Activated CD4-positive, alpha-beta T cell treated with anti-CD3 and anti-CD28 coated beads, Interleukin-2, Interleukin-4, amounts not matched to agents 100 ng/mL and 50 ng/mL, durations not matched to agents 16 hours and 8 hours (primary cell): Measurements from ENCODE around the gene GGA3.
"Not testable (repeated sequence)": the region's sequence is repeated elsewhere in the genome, so short reads cannot be mapped to it uniquely, and the experiment has no call there.

Experiments
- DNase-seq: peaks from one replicate; pipeline ENCODE4 v3.0.0-alpha.2; 2020; ENCODE audit warnings: low spot score

GGA3 gene, protein sequence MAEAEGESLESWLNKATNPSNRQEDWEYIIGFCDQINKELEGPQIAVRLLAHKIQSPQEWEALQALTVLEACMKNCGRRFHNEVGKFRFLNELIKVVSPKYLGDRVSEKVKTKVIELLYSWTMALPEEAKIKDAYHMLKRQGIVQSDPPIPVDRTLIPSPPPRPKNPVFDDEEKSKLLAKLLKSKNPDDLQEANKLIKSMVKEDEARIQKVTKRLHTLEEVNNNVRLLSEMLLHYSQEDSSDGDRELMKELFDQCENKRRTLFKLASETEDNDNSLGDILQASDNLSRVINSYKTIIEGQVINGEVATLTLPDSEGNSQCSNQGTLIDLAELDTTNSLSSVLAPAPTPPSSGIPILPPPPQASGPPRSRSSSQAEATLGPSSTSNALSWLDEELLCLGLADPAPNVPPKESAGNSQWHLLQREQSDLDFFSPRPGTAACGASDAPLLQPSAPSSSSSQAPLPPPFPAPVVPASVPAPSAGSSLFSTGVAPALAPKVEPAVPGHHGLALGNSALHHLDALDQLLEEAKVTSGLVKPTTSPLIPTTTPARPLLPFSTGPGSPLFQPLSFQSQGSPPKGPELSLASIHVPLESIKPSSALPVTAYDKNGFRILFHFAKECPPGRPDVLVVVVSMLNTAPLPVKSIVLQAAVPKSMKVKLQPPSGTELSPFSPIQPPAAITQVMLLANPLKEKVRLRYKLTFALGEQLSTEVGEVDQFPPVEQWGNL

DNA sequence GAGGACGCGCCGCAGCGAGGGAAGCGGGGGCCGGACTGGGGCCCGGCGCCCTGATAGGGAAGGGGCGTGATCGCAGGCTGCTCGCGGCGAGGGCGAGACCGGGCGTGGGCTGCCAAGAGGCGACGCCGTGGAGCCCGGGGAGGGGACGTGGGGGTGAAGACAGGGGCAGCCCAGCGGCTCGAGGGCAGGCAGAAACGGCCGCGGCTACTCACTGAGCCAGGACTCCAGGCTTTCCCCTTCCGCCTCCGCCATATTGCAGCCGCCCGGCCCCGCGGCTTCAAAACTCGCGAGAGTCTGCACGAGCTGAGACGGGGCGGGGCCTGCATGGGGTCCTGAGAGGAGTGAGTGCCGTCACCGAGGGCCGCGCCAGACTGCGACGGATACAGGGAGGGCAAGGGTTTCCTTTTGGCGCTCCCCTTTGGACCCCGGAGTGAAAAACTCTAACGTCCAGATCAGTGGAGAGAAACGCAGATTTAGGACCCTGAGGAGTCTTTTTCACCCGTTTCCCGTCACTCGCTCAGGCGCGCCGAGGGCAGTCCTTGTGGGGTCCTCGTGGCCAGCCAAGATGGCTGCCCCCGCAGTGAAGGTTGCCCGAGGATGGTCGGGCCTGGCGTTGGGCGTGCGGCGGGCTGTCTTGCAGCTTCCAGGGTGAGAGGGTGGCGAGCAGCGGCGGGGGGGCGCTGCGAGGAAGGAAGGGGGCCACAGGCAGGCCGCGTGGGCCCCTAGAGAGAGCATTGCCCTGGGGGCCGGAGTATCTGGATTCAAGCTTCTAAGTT, at the start of gene GGA3, which contains the start of gene MRPS7:
TSS of gene GGA3 (minus strand) at position 271 of the 776 bp plus-strand sequence. CDS start at position 252, 19 bp downstream.
TSS of gene MRPS7 (plus strand) at position 544 of the 776 bp plus-strand sequence. CDS start at position 566, 22 bp downstream.
- peak; percentile 96 for DNase-seq

DNA sequence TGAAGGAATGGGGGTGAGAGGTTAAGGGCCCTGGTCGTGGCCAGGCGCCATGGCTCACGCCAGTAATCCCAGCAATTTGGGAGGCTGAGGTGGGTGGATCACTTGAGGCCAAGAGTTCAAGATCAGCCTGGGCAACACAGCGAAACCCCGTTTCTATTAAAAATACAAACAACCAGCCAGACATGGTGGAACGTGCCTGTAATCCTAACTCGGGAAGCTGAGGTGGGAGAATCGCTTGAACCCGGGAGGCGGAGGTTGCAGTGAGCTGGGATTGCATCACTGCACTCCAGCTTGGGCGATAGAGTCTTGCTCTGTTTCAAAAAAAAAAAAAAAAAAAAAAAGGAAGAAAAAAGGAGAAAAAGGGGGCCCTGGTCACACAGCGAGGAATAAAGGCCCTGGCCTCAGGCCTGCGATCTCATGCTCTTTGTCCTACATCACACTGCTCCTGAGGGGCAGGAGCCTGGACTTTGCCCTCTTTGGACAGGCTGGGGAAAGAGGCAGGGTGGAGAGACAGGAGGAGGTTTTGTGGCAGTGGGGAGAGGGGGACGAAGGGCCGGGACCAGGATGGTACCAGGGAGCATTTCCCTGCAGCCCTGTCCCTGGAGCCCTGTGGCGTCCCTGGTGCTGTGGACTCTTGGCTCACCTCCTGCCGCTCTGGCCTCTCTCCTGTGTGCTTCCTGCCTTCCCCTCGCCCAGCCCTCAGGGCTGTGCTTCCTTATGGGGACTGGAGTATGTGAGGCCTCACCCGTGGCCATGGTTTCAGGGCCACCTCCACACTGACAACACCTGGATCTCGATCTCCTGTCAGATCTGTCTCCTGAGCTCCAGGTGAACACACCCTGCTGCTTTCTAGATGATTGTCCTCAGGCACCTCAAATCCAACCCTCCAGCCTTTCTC, 47.6 kb upstream of the GGA3 start:
- DNase-seq = no peak

DNA sequence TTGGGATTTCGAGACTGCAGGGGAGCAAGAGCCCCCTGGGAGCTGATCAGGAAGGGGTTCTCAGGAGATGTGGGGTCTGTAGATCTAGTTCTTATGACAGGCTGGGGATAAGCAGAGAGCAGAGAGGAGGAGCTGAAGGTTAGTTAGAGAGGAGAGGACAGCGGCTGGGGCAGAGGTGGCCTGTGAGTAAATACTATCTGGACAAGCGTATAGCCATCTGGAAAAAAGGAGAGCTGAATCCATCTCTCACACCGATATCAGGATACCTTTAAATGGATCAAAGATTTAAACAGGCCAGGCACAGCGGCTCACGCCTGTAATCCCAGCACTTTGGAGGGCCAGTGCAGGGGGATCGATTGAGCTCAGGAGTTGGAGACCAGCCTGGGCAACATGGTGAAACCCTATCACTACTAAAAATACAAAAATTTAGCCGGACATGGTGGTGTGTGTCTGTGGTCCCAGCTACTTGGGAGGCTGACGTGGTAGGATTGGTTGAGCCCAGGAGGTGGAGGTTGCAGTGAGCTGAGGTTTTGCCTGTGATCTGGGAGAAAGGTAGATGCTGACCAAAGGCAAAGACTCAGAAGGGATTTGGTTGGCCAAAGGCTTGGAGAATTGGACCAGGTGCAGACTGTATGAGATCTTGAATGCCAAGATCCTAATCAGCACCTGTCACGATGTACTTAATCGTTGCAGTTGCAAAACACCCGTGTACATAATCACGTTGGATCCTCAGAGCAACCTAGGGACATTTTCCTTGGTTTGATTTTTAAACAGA, 46.7 kb upstream of the GGA3 start:
- DNase-seq = no peak

DNA sequence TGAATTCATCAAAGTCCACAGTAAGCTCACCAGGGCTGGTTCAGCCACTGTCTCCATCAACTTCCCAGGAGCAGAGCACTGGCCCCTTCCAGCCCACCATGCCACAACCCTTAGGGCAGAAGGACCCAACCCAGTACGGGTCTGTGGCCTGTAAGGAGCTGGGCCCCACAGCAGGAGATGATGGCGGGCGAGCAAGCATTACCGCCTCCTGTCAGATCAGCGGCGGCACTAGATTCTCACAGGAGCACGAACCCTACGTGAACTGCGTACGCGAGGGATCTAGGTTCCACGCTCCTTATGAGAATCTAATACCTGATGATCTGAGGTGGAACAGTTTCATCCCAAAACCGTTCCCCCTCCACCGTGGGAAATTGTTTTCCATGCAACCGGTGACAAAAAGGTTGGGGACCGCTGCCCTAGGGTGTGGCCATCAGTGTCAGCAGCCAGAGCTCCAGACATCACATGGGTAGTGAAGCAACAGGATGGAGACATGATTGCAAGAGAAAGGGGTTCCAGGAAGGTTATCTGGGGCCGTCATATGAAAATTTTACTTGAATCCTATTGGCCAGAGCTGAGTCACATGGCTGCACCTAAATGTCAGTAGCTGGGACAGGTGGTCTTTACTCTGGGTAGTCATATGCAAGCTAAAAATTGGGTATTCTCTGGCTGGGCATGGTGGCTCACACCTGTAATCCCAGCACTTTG, 40.2 kb upstream of the GGA3 start:
- DNase-seq = no peak

DNA sequence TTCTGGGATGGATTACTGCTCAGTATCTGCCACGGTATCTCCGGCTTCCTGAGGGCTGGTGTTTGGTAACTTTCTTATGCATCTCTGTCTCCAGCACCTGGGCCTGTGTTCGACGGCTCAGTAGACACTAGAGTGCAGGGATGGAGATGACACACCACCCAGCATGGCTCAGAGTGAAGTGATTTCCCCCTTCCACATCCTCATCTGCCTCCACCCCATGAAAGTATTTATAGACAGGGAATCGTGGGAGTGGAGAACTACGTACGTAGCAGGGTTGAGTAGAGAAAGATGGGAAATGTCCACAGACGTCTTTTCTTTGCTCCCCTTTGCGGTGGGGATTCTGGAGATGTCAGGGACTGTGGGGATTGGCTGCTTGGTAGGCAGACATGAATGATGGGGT, 39.6 kb upstream of the GGA3 start:
- DNase-seq = no peak

DNA sequence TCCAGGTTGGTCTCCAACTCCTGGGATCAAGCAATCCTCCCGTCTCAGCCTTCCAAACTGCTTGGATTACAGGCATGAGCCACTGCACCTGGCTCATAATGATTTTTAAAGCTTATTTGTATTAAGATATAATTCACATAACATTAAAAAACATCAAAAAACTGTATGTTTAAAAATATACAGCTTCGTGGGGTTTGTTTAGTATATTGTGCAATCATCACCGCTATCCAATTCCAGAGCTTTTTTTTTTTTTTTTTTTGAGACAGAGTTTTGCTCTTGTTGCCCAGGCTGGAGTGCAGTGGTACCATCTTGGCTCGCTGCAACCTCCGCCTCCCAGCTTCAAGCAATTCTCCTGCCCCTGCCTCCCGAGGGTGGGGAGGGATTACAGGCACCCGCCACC, 38.9 kb upstream of the GGA3 start:
- DNase-seq = no peak

DNA sequence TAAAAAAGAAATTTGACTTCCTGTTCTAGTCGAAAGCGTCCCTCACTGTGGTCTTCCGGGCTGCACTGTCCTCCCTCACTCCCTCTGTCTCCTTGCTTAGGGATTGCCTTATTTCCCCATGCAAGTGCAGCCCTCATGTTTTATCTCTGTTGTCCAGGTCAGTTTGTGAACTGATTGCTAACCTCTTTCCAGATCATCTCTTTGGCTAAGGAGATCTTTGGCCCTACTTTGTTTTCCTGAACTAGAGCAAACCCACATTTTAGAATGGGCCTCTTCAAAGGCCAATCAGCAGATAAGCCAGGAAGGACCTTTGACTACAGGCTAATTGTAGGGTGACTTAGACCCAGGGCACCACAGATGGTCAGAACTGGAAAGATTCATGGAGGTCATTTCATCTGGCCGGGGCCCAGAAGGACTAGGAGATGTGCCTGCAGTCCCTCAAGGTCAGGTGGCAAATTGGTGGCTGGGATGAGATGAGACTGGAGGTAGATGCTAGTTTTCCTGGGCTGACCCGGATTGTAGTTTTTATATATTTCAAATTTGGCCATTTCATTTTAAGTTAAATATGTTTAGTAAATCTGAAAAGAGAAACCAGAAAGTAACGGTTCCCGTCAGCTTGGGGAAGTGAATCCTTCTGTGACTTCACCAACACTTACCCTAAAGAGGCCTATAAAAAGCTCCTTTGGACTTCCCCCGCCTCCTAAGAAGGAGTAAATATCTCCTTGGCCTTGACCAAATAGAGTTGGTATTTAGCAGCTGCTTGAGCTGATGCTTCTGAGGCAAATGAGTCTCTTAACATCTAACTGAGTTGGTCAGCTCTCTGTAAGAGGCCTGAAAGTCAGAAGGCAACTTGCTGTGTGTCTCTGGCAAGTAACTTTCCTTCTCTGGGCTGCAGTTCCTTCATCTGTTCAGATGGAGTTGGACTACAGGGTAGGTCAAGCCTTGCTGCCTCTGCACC, 34.1 kb upstream of the GGA3 start:
- peak; percentile 82 for DNase-seq

DNA sequence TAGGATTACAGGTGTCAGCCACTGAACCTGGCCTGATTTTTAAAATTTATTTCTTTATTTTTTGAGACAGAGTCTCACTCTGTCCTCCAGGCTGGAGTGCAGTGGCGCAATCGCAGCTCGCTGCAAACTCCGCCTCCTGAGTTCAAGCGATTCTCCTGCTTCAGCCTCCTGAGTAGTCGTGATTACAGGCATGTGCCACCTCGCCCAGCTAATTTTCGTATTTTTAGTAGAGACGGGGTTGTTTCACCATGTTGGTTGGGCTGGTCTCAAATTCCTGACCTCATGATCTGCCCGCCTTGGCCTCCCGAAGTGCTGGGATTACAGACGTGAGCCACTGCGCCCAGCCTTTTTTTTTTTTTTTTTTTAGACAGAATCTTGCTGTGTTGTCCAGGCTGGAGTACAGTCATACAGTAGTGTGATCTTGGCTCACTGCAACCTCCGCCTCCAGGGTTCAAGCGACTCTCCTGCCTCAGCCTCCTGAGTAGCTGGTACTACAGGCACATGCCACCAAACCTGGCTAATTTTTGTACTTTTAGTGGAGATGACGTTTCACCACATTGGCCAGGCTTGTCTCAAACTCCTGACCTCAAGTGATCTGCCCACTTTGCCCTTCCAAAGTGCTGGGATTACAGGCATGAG, 31.5 kb upstream of the GGA3 start:
- DNase-seq = not testable (repeated sequence)

DNA sequence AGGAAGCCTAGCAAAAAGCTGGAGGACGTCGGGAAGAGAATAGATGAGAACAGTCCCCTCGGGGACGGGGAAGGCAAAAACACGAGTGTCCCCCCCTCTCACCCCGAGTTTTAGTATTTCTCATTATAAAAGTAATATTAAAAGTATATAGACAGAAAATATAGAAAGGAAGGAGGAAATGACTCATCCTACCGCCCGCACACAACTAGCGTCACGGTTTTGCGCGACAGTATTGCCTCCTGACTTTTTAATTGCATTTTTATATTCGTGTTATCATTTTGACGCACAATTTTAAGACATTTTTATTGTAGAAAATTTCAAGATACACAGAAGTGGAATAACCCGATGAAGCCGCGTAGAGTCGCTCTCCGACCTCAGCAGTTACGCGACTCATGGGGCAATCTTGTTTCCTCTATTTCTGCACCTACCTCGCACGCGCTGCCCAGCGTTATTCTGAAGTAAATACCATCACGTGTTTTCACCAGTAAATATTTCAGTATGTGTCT, 28.5 kb upstream of the GGA3 start:
- peak; percentile 65 for DNase-seq

DNA sequence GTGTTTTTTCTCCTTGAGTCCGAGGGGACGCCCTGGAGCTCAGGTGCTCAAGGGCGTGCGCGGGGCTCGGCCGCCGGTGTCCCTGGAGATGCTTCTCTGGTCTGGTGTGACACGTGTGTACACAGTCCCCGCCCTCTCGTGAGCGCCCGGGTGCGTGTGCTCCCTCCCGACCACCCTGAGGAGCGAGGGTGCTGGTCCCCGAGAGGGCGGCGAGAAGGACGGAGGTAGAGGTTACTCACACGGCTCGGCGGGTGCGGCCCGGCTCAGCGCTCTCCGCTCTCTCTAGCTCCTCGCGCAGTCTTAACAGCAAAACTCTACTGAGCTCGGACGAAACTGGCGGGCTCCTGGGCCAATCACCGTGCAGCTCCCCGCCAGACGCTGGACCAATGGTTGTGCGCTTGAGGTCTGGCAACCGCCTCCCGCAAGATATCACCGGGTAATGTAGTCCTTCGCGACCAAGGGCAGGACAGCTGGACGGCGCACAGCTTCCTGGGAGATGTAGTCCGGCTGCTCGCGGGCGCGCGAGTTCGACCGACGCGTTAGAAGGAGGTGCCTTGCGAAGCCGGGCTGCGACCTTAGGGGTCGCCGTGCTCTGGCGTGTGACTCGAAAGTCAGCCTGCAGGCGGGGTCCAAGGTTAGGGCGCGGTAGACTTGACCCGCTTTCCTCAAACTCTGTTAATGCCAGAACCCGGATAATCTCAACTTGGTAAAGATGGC, 27.9 kb upstream of the GGA3 start, which contains the start of gene SLC25A19:
TSS of gene SLC25A19 (minus strand) at position 319 of the 717 bp plus-strand sequence. CDS start 2,669 bp downstream, outside the sequence.
- DNase-seq = peak; percentile 99

DNA sequence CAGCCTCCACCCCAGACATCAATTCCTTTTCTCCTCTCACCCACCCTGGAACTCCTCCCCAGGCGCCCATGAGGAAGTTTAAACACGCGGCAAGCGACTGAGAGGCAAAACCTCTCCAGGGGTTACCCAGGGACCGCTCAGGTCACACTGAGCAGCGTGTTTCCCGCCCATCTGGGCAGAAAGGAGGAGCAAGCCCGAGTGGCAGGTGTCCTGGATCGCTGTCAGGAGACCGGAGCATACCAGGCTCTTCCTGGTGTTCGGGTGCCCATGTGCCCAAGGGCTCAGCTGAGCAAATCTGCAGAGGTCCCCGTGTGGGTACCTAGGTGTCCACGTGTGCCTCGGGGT, 27.3 kb upstream of the GGA3 start:
- peak; percentile 48 for DNase-seq

DNA sequence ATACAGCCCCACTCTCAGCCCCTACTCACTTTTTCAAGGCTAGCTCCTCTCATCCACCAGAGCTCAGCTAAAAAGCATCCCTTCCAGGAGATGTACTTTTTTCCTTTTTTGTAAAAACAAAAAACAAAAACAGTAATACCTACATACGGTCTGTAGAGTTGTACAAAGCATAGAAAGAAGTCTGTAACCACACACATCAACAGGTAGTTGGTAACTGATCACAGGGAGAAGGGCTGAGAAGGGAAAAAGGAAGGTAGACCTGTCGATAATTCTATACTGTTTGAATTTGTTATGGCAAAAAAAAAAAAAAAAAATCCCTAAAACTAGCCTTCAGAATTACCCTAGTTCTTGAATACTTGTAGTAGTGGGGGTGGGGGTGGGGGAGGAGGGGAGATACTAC, 27.0 kb upstream of the GGA3 start:
- no peak for DNase-seq

DNA sequence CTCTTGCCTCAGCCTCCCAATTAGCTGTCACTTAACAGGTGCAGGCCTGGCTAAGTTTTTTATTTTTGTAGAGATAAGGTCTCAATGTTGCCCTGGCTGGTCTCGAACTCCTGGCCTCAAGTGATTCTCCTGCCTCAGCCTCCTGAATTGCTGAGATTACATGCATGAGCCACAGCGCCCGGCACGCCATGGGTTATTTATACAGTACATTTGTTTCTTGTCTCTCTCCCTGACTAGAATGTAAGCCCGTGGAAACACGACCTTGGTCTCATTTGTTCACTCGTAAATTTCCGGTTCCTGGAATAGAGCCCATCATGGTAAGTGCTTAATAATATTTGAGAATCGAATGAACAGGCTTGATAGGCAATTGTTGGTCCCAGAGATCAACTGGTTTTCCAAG, 25.8 kb upstream of the GGA3 start:
- no peak for DNase-seq

DNA sequence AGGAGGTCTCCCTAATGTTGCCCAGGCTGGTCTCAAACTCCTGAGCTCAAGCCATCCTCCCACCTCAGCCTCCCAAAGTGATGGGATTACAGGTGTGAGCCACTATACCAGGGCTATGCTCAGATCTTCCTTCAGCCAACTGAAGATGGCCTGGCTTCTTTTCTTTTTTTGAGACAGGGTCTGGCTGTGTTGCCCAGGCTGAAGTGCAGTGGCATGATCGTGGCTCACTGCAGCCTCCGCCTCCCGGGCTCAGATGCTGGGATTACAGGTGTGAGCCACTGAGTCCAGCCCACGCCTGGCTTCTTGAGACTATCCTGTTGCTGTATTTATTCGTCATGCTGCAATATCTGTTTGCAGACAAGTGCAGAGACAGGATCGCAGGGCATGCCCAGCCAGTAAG, 23.7 kb upstream of the GGA3 start:
- DNase-seq = no peak

DNA sequence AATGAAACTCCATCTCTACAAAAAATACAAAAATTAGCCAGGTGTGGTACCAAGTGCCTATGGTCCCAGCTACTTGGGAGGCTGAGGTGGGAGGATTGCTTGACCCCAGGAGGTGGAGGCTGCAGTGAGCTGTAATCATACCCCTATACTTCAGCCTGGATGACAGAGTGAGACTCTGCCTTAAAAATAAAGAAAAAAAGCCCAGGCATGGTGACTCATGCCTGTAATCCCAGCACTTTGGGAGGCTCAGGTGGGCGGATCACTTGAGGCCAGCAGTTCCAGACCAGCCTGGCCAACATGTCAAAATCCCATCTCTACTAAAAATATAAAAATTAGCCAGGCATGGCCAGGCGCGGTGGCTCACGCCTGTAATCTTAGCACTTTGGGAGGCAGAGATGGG, 18.8 kb upstream of the GGA3 start:
- not testable (repeated sequence) for DNase-seq

DNA sequence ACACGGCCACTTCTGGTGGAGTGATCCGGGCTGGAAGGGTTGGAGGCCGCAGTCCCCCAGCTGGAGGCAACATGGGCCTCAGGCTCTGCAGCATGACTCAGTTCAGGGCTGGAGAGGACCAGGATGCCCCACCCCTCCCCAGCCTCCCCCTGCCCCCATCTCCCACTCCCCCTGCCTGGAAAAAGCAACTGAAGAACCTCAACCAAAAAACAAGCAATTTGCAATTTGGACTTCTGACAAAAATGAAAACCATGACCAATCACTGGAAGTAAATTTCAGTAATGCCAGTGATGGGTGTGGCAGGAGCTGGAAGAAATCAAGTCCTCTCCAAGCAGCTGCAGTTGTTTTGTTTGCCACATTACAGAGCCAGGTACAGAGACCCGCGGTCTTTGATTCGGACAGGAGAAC, 16.3 kb upstream of the GGA3 start:
- no peak for DNase-seq

DNA sequence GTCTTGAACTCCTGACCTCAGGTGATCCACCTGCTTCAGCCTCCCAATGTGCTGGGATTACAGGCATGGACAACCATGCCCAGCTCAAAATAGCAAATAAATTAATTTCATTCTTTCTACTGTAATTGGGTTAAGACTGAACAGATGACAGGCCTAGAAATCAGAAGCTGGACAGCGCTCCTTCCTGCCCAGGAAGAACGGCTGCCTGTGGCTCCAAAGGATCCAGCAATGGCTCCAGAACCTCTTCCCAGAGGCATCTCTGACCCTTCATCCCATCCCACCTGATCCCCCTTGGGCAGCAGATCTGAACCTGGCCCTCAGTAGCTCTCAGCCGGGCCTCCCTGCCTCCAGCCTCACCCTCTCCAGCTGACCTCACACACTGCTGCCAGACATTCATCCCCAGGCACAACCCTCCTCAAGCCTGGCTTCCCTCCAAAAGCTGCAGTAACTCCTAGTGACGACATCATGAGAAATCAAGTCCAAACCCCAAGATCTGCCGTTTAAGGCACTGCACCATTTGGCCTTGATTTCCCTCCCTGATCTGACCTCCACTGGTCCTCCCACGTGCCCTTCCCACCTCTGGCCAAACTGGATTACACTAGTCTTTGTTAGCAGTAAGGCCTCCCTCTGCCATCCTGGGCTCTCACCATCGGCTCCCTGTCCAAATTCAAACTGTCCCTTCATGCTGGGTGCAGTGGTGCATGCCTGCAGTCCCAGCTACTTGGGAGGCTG, 12.7 kb upstream of the GGA3 start:
- DNase-seq = no peak
